Lung (tissue), 12 donors: Measurements from ENCODE around the gene SASH1. TPM values are rescaled to one million over a fixed set of nuclear protein-coding genes. Genes with fewer than 3 reads are reported as not detected.
A peak's percentile ranks its signal among the peaks of the same experiment; 100 is the strongest.

Source experiments
- ATAC-seq: fragments of 200-7000 bp; cut with Tn5 transposase; one replicate; pipeline ENCODE4 v1.9.1; 2020; ENCODE audit warnings: moderate number of reproducible peaks; ENCODE audit not compliant: insufficient read depth, low FRiP score
- DNase-seq, 3 donors: peaks; one replicate each; pipeline ENCODE4 v3.0.0-alpha.2; 2013 to 2017
- H3K27ac ChIP-seq, 2 donors: one replicate each; pipeline ENCODE4 v1.5.1; 2013; ENCODE audit warnings: mild to moderate bottlenecking in 2 of 2, moderate library complexity in 2 of 2, control low read depth in 1 of 2, inconsistent platforms in 1 of 2, low read depth in 1 of 2, low read length in 1 of 2
- H3K27me3 ChIP-seq, 3 donors: one replicate each; pipeline ENCODE4 v1.5.1; 2013; ENCODE audit warnings: low read length in 2 of 3; ENCODE audit not compliant: control insufficient read depth in 3 of 3, insufficient read depth in 3 of 3
- H3K36me3 ChIP-seq, 4 donors: one replicate each; pipeline ENCODE4 v1.5.1; 2013; ENCODE audit warnings: low read length in 4 of 4, mild to moderate bottlenecking in 1 of 4, moderate library complexity in 1 of 4; ENCODE audit not compliant: control insufficient read depth in 4 of 4, insufficient read depth in 4 of 4
- H3K4me1 ChIP-seq, 5 donors: one replicate each; pipeline ENCODE4 v1.5.1; 2013; ENCODE audit warnings: low read length in 5 of 5, mild to moderate bottlenecking in 2 of 5, moderate library complexity in 1 of 5; ENCODE audit not compliant: control insufficient read depth in 5 of 5, insufficient read depth in 5 of 5
- H3K4me3 ChIP-seq: one replicate; pipeline ENCODE4 v1.5.1; 2013; ENCODE audit warnings: mild to moderate bottlenecking, control low read depth, moderate library complexity
- H3K9ac ChIP-seq, 2 donors: one replicate each; pipeline ENCODE4 v1.5.1; 2013; ENCODE audit warnings: low read length in 2 of 2, control low read depth in 1 of 2; ENCODE audit not compliant: insufficient read depth in 1 of 2
- H3K9me3 ChIP-seq, 4 donors: one replicate each; pipeline ENCODE4 v1.5.1; 2013; ENCODE audit warnings: low read length in 3 of 4, mild to moderate bottlenecking in 1 of 4, moderate library complexity in 1 of 4; ENCODE audit not compliant: control insufficient read depth in 4 of 4, insufficient read depth in 3 of 4
- CTCF ChIP-seq: IDR thresholded peaks from 2 replicates; pipeline ENCODE4 v1.5.1; 2012; ENCODE audit warnings: mild to moderate bottlenecking; ENCODE audit errors: control extremely low read depth, extremely low read depth
- WGBS, 2 donors: extraction: QIAGEN DNeasy Blood & Tissue Kit; methylation state at CpG; one replicate each; pipeline ENCODE4 v1.1.7; 2013; 5-methylcytosine and 5-hydroxymethylcytosine counted together
- polyA plus RNA-seq, 2 donors: library from polyadenylated mRNA; stranded (reverse); fragments of 200-250 nt; gene quantifications; one replicate each; pipeline ENCODE4 v1.2.1, GENCODE V29; 2013
- total RNA-seq, 2 donors: library from RNA; depleted of rRNA in 1 of 2; stranded (reverse); fragments of >200 nt in 1 of 2; gene quantifications; one replicate each; pipeline ENCODE4 v1.2.1, GENCODE V29; 2014 to 2021
- donor health status: control.
- donor health status: control.
- donor health status: Bipolar disorder and iron deficiency.
- donor health status: healthy.
- donor health status: DM: yes; HTN: yes; CAD: no.

Gene SASH1
- total and polyA plus RNA-seq, 4 donors, result 18.8 to 114 (median 42.2) TPM

- Histone ChIP-seq H3K4me3 (no peak overlapping the region), H3K27me3 (no peaks in the 10 kb centered on the region), H3K4me1 (peaks cover 0 to 12% (median 7%) of the 10 kb centered on the region in 5 donors), H3K36me3 (peaks cover 0 to 4% (median 2%) of the 10 kb centered on the region in 4 donors), H3K27ac (peak overlapping the region in 1 of 2 donors; percentile 40), H3K9ac (no peak overlapping the region), H3K9me3 (no peaks in the 10 kb centered on the region)
- TF ChIP-seq CTCF, result no peak
- DNase-seq (no peak), ATAC-seq (no peak)
- WGBS, 2 donors, result 44 to 76% methylated on average over 3 of the region's 3 CpGs
Measured at GRCh38 chr6:148392671-148393070, 50.0 kb downstream of the SASH1 start.

- Histone ChIP-seq H3K27me3 (no peaks in the 10 kb centered on the region), H3K4me1 (peaks cover 0 to 17% (median 9%) of the 10 kb centered on the region in 5 donors), H3K9me3 (peaks cover 0 to 2% (median 0%) of the 10 kb centered on the region in 4 donors), H3K9ac (no peak overlapping the region), H3K36me3 (peaks cover 0 to 3% (median 2%) of the 10 kb centered on the region in 4 donors), H3K4me3 (no peak overlapping the region), H3K27ac (peak overlapping the region; percentile 26 to 28)
- DNase-seq (no peak), ATAC-seq (no peak)
- TF ChIP-seq CTCF, result no peak
- 51 to 70% methylated on average over 1 of the region's 1 CpG for WGBS, 2 donors
Measured at GRCh38 chr6:148395583-148396101, 53.0 kb downstream of the SASH1 start.

- ATAC-seq, result no peak
- Histone ChIP-seq H3K27ac (peak overlapping the region in 1 of 2 donors; percentile 41), H3K9me3 (peaks cover 0 to 2% (median 0%) of the 10 kb centered on the region in 4 donors), H3K4me3 (no peak overlapping the region), H3K36me3 (peaks cover 0 to 3% (median 2%) of the 10 kb centered on the region in 4 donors), H3K4me1 (peaks cover 0 to 17% (median 10%) of the 10 kb centered on the region in 5 donors), H3K9ac (no peak overlapping the region), H3K27me3 (no peaks in the 10 kb centered on the region)
- no peak for DNase-seq
- no peak for TF ChIP-seq CTCF
- WGBS, 2 donors, result 73 to 86% methylated on average over 2 of the region's 2 CpGs
Measured at GRCh38 chr6:148396411-148396810, 53.8 kb downstream of the SASH1 start.

- Histone ChIP-seq H3K36me3 (peaks cover 0 to 3% (median 2%) of the 10 kb centered on the region in 4 donors), H3K9me3 (peaks cover 0 to 2% (median 0%) of the 10 kb centered on the region in 4 donors), H3K27me3 (no peaks in the 10 kb centered on the region), H3K4me1 (peaks cover 0 to 17% (median 11%) of the 10 kb centered on the region in 5 donors), H3K4me3 (no peak overlapping the region), H3K9ac (no peak overlapping the region), H3K27ac (peak overlapping the region in 1 of 2 donors; percentile 43)
- WGBS, 2 donors, result 71 to 82% methylated on average over 8 of the region's 8 CpGs
- no peak for DNase-seq
- TF ChIP-seq CTCF, result no peak
- ATAC-seq, result no peak
Measured at GRCh38 chr6:148396926-148397325, 54.3 kb downstream of the SASH1 start.
